Activated naive CD4-positive, alpha-beta T cell treated with anti-CD3 and anti-CD28 coated beads, Interleukin-2, amount 10 ng/mL, durations not matched to agents 7 days and 5 days (primary cell): ENCODE data around the gene CYP4A11.
"Not testable (repeated sequence)": the region's sequence is repeated elsewhere in the genome, so short reads cannot be mapped to it uniquely, and the experiment has no call there.

Experiments
- CTCF ChIA-PET: fragments of 350-600 bp; sonication (Branson Sonifier 250); formaldehyde crosslinking; loops from one replicate; lab custom pipeline; 2021; ENCODE audit warnings: antibody characterized with exemption; lab: Charles Lee
- DNase-seq: peaks from one replicate; pipeline ENCODE4 v3.0.0-alpha.2; 2020
- H3K27ac Mint-ChIP-seq: one replicate; pipeline ENCODE4 v1.8.0; 2021; ENCODE audit warnings: mild to moderate bottlenecking, moderate library complexity, mixed read lengths
- H3K27me3 Mint-ChIP-seq: one replicate; pipeline ENCODE4 v1.8.0; 2021; ENCODE audit warnings: mild to moderate bottlenecking, mixed read lengths
- H3K36me3 Mint-ChIP-seq: one replicate; pipeline ENCODE4 v1.8.0; 2021; ENCODE audit warnings: mixed read lengths
- H3K4me1 Mint-ChIP-seq: one replicate; pipeline ENCODE4 v1.8.0; 2021; ENCODE audit warnings: mixed read lengths
- H3K4me3 Mint-ChIP-seq: one replicate; pipeline ENCODE4 v1.8.0; 2021; ENCODE audit warnings: mild to moderate bottlenecking, moderate library complexity, mixed read lengths
- H3K9me3 Mint-ChIP-seq: one replicate; pipeline ENCODE4 v1.8.0; 2021; ENCODE audit warnings: mixed read lengths

CYP4A11 gene

GRCh38 chr1:46942086-46942485, 810 bp upstream of the CYP4A11 start:
- Mint-ChIP-seq H3K4me1 (no peaks in the 10 kb centered on the region), H3K36me3 (no peaks in the 10 kb centered on the region), H3K27me3 (peaks cover 24% of the 10 kb centered on the region), H3K9me3 (no peaks in the 10 kb centered on the region), H3K27ac (no peak overlapping the region), H3K4me3 (no peak overlapping the region)
- no peak for DNase-seq
- CTCF ChIA-PET = no interaction called here

DNA sequence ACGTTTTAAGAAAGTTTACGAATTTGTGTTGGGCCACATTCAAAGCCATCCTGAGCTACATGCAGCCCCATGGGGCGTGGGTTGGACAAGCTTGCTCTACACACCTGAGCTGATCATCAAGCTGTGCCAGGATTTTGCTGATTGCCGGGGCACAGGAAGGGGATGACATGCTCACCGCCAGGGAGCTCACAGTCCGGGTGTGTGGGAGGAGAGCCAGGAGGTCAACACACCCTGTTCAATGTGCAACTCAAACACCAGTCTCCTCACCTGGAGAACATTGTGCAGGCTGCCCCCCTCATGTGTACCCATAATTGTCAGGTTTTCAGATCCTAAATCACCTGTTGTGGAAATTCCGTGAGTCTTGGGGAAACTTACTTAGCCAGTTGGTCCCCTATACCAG, 969 bp downstream of the CYP4A11 start:
- H3K4me1 Mint-ChIP-seq = no peaks in the 10 kb centered on the region
- H3K27ac Mint-ChIP-seq = no peak overlapping the region
- DNase-seq = no peak
- CTCF ChIA-PET = no interaction called here
- H3K4me3 Mint-ChIP-seq = no peak overlapping the region
- H3K9me3 Mint-ChIP-seq = no peaks in the 10 kb centered on the region
- peaks cover 25% of the 10 kb centered on the region for H3K27me3 Mint-ChIP-seq
- no peaks in the 10 kb centered on the region for H3K36me3 Mint-ChIP-seq

DNA sequence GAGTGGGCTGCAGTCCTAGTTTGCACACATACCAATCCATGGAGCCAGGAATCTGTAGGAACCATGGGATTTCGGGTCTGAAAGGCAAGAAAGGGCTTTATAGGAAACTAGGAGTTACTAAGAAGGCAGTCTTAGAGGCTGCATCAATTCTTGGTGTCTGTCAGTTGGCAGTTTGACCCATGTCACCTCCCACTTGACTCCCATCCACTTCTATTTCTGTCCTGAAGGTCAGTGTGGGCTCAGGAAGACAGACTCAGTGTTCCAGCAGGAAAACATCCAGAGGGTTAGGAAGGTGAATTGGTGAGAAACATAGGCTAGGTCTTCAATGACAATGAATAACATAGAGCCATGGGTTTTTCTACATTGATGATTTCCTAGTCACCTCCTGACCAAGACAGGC, 4.0 kb downstream of the CYP4A11 start:
- Mint-ChIP-seq H3K27me3 (peaks cover 17% of the 10 kb centered on the region), H3K27ac (no peak overlapping the region), H3K9me3 (no peaks in the 10 kb centered on the region), H3K4me3 (no peak overlapping the region), H3K4me1 (no peaks in the 10 kb centered on the region), H3K36me3 (no peaks in the 10 kb centered on the region)
- CTCF ChIA-PET = no interaction called here
- DNase-seq = no peak

DNA sequence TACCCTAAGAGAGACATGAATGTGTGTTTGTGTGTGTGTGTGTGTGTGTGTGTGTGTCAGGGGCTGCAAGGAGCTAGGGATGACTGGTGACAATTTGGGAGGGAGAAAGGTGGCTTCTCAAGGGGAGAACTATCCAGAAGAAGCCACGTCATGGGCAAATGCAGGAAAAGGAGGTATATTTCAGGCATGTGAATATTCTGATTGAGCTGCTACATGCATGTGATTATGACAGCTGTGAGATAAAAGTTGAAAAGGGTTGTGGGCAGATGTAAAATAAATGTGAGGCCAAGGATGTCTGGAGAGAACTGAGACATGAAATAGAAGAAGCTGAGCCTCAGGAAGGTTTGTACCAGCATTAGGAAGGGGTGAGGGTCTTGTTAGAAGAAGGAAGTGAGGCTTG, 4.5 kb downstream of the CYP4A11 start:
- Mint-ChIP-seq H3K27me3 (peaks cover 17% of the 10 kb centered on the region), H3K9me3 (no peaks in the 10 kb centered on the region), H3K36me3 (no peaks in the 10 kb centered on the region), H3K27ac (no peak overlapping the region), H3K4me1 (no peaks in the 10 kb centered on the region), H3K4me3 (no peak overlapping the region)
- DNase-seq = no peak
- CTCF ChIA-PET = no interaction called here

GRCh38 chr1:46934852-46935251, 6.4 kb downstream of the CYP4A11 start:
- CTCF ChIA-PET, DNase-seq, H3K9me3 Mint-ChIP-seq, H3K36me3 Mint-ChIP-seq, H3K4me3 Mint-ChIP-seq, H3K27ac Mint-ChIP-seq, H3K4me1 Mint-ChIP-seq: not testable (repeated sequence)
- peaks cover 15% of the 10 kb centered on the region for H3K27me3 Mint-ChIP-seq

GRCh38 chr1:46932020-46932419, 9.3 kb downstream of the CYP4A11 start:
- DNase-seq, H3K27ac Mint-ChIP-seq, H3K9me3 Mint-ChIP-seq, H3K4me3 Mint-ChIP-seq, H3K4me1 Mint-ChIP-seq, H3K36me3 Mint-ChIP-seq, CTCF ChIA-PET: not testable (repeated sequence)
- peaks cover 14% of the 10 kb centered on the region for H3K27me3 Mint-ChIP-seq

GRCh38 chr1:46931151-46931550, 10.1 kb downstream of the CYP4A11 start:
- Mint-ChIP-seq H3K9me3 (no peaks in the 10 kb centered on the region), H3K4me1 (no peaks in the 10 kb centered on the region), H3K27me3 (peaks cover 9% of the 10 kb centered on the region), H3K4me3 (no peak overlapping the region), H3K36me3 (no peaks in the 10 kb centered on the region), H3K27ac (peak overlapping the region; percentile 6)
- CTCF ChIA-PET = no interaction called here
- no peak for DNase-seq

DNA sequence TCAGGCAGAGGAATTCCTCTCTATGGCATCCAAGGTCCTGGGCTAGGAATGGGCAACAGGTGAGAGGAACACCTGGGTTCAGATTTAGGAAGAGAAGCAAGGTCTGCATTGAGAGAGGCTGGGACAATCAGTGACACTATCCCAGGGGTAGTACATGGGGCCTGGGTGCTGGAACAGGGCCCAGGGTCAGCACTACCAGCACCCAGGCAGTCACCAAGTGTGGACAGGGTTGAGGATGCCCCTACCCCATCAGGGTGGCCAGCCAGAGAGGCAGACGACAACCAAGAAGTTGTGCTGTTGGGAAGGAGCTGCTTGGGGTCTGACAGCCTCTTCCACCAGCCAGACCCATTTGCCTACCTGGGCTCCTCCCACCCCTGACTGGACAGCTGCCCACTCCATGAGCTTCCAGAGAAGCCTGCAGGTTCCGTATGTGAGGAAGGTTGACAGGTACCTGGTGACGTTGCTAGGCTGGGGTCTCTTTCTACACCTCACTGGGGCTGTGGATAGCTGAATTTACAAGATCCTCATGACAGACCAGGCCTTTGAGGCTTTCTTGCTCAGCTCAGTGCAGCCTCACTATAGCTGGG, 13.9 kb downstream of the CYP4A11 start:
- no peaks in the 10 kb centered on the region for H3K4me1 Mint-ChIP-seq
- no peaks in the 10 kb centered on the region for H3K9me3 Mint-ChIP-seq
- CTCF ChIA-PET = no interaction called here
- no peaks in the 10 kb centered on the region for H3K36me3 Mint-ChIP-seq
- no peak overlapping the region for H3K27ac Mint-ChIP-seq
- no peak for DNase-seq
- peaks cover 13% of the 10 kb centered on the region for H3K27me3 Mint-ChIP-seq
- H3K4me3 Mint-ChIP-seq = no peak overlapping the region

GRCh38 chr1:46910790-46911189, 30.5 kb downstream of the CYP4A11 start:
- no peaks in the 10 kb centered on the region for H3K27me3 Mint-ChIP-seq
- no peaks in the 10 kb centered on the region for H3K9me3 Mint-ChIP-seq
- no peak overlapping the region for H3K4me3 Mint-ChIP-seq
- H3K36me3 Mint-ChIP-seq = no peaks in the 10 kb centered on the region
- CTCF ChIA-PET = no interaction called here
- H3K4me1 Mint-ChIP-seq = no peaks in the 10 kb centered on the region
- no peak for DNase-seq
- no peak overlapping the region for H3K27ac Mint-ChIP-seq

- CTCF ChIA-PET = no interaction called here
- H3K4me1 Mint-ChIP-seq = no peaks in the 10 kb centered on the region
Measured at GRCh38 chr1:46903481-46903880, 37.8 kb downstream of the CYP4A11 start.

GRCh38 chr1:46900401-46900800, 40.9 kb downstream of the CYP4A11 start:
- Mint-ChIP-seq H3K9me3 (no peaks in the 10 kb centered on the region), H3K4me3 (no peak overlapping the region), H3K4me1 (no peaks in the 10 kb centered on the region), H3K27ac (no peak overlapping the region), H3K36me3 (no peaks in the 10 kb centered on the region), H3K27me3 (no peaks in the 10 kb centered on the region)
- DNase-seq = no peak
- CTCF ChIA-PET = no interaction called here

More at GRCh38 chr1:46903481-46903880, 37.8 kb downstream of the CYP4A11 start:
- H3K36me3 Mint-ChIP-seq = no peaks in the 10 kb centered on the region
- H3K9me3 Mint-ChIP-seq = no peaks in the 10 kb centered on the region
- H3K4me3 Mint-ChIP-seq = no peak overlapping the region
- DNase-seq = no peak
- no peak overlapping the region for H3K27ac Mint-ChIP-seq
- H3K27me3 Mint-ChIP-seq = no peaks in the 10 kb centered on the region

- DNase-seq, H3K4me3 Mint-ChIP-seq, H3K27me3 Mint-ChIP-seq, H3K9me3 Mint-ChIP-seq, H3K27ac Mint-ChIP-seq, CTCF ChIA-PET, H3K36me3 Mint-ChIP-seq, H3K4me1 Mint-ChIP-seq: not testable (repeated sequence)
Measured at GRCh38 chr1:46881656-46882055, 59.6 kb downstream of the CYP4A11 start.
